Measurements from ENCODE around the gene GLYR1.

- no peak for TF ChIP-seq CTCF (IDR thresholded peaks at IDR 0.05)
- TF ChIP-seq EZH2 (IDR thresholded peaks at IDR 0.05; ENCODE audit: borderline replicate concordance, insufficient read depth, low read depth, low read length, poor library complexity, severe bottlenecking), result no peak
These were observed 17.6 kb upstream of the GLYR1 start for GRCh38 chr16:4864728-4865127.

Data from B cell (primary cell).